GM12892 (cell line): Measurements from ENCODE around the gene RBM45. TPM values are rescaled to one million over a fixed set of nuclear protein-coding genes. Genes with fewer than 3 reads are reported as not detected.

ENCODE experiments used
- DNase-seq: peaks from one replicate; pipeline ENCODE4 v3.0.0; 2011; ENCODE audit not compliant: insufficient read length
- FAIRE-seq: peaks from 2 replicates; lab custom pipeline; 2011; peaks lifted over from hg19 to GRCh38; lab: Jason Lieb, UNC
- POLR2A ChIP-seq: IDR thresholded peaks from 2 replicates; pipeline ENCODE4 v1.6.1; 2011; ENCODE audit warnings: low read depth, low read length, control low read depth
- POLR2AphosphoS5 ChIP-seq: IDR thresholded peaks from 2 replicates; pipeline ENCODE4 v1.6.1; 2011; ENCODE audit warnings: low read depth, low read length, control low read depth
- TAF1 ChIP-seq: IDR thresholded peaks from 2 replicates; pipeline ENCODE4 v1.6.1; 2011; ENCODE audit warnings: low read depth, mild to moderate bottlenecking, control low read depth, low read length, borderline replicate concordance
- polyA plus RNA-seq: library from polyadenylated mRNA; unstranded; fragments of >200 nt; gene quantifications from one replicate; pipeline ENCODE4 v1.2.1, GENCODE V29; 2012; ENCODE audit warnings: missing spikeins, inconsistent platforms; ENCODE audit not compliant: missing spikeins

The RBM45 gene
- 12.2 TPM for polyA plus RNA-seq

DNA sequence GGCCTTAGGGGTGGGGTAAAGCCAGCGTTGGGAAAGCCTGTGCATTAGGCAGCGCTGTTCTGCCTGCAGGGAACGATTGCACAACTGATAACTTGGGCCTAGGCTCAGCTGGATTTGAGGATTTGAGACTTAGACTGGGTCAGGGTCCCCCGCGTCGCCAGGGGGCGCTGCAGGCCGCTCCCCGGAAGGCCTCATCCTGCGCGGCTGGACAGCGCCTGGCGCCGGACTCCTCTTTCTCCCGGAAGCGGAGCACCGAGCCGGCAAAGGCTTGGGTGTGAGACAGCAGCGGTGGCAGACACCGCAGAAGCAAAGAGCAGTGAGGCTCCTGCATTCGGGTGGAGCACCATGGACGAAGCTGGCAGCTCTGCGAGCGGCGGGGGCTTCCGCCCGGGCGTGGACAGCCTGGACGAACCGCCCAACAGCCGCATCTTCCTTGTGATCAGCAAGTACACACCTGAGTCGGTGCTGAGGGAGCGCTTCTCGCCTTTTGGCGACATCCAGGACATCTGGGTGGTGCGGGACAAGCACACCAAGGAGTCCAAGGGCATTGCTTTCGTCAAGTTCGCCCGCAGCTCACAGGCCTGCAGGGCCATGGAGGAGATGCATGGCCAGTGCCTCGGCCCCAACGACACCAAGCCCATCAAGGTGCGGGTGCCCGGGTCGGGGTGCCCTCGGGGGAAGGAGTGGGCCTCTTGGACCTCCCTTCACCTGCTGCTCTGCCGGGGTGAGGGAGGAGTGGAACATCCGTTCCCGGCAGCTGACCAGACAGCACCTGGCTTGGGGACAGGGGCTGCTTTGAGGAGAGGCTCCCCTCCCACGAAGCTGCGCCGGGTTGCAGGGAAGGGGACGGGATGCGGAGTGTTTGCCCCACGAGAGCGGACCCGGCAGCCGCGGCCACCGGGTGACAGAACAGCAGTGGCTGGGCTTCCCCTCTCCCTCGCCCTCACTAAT is at the start of gene RBM45:
RBM45 (plus strand) TSS at position 236 of the 951 bp plus-strand sequence; CDS start at position 346, 110 bp downstream.
- peak; percentile 90 for TF ChIP-seq TAF1
- peak; percentile 89 for TF ChIP-seq POLR2AphosphoS5
- peak; percentile 95 for TF ChIP-seq POLR2A
- DNase-seq (peak; percentile 69), FAIRE-seq (peak; percentile 97)

GRCh38 chr2:178066324-178066723 is 45.9 kb upstream of the RBM45 start:
- no peak for TF ChIP-seq POLR2AphosphoS5
- TF ChIP-seq POLR2A: no peak
- TF ChIP-seq TAF1: no peak
- FAIRE-seq (no peak), DNase-seq (no peak)

GRCh38 chr2:178066890-178067669 is 45.2 kb upstream of the RBM45 start:
- FAIRE-seq: no peak
- no peak for DNase-seq

DNA sequence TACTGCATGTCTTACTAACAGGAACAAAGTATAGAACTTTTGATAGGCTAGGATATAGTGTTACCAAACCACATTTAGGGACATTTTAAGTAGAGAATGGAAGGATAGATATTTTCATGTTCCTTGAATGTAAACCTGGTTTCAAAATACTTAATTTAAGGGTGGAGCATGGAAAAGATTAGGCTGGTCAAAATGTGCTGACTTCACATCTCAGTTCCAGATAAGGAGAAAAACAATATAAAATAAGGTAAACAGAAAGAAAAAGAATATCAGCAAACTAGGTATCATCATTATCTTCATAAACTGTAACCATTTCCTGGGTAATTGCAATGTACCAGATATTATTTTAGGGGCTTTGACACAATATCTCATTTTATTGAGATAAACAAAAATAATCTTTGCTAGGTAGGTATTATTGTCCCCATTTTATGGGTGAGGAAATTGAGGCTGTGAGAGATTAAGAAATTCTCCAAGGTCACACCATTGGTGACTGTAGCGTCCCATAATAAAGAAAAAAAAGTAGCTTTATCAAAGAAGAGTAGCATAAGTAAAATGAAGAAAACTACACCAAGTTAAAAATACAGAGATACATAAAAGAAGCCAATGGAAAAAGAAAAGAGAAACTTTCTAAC is 43.3 kb upstream of the RBM45 start:
- no peak for FAIRE-seq
- TF ChIP-seq TAF1 (no peak), POLR2AphosphoS5 (no peak), POLR2A (no peak)

More at GRCh38 chr2:178066890-178067669, 45.2 kb upstream of the RBM45 start:
- TF ChIP-seq POLR2A (no peak), TAF1 (no peak), POLR2AphosphoS5 (no peak)

GRCh38 chr2:178069551-178069950 is 42.7 kb upstream of the RBM45 start:
- FAIRE-seq (no peak), DNase-seq (no peak)
- no peak for TF ChIP-seq POLR2A
- TF ChIP-seq TAF1: no peak
- no peak for TF ChIP-seq POLR2AphosphoS5

More for the DNA sequence above, 43.3 kb upstream of the RBM45 start:
- DNase-seq: no peak

- no peak for FAIRE-seq
- no peak for DNase-seq
- TF ChIP-seq POLR2A (no peak), POLR2AphosphoS5 (no peak), TAF1 (no peak)
Measured at GRCh38 chr2:178070824-178071223, 41.4 kb upstream of the RBM45 start.

DNA sequence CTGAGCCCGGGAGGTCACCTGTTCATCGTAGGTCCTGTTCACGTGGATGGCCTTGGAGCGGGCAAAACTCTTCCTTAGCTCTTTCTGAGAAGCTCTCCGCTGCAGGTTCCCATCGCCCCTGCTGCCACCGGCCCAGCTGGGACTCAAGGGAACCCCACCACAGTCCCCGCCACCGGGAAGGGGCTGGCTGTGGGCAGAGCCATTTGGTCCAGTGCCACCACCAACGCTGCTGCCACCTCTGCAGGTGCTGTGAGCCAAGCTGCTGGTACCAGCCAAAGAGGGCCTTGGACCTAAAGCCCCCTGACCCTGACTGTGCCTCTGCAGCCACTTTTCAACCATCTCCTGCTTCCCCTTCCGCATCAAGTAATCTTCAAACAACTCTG is 40.2 kb upstream of the RBM45 start:
- DNase-seq (no peak), FAIRE-seq (no peak)
- TF ChIP-seq POLR2A (no peak), POLR2AphosphoS5 (no peak), TAF1 (no peak)

- FAIRE-seq (no peak), DNase-seq (peak; percentile 8)
- TF ChIP-seq POLR2A (no peak), TAF1 (no peak), POLR2AphosphoS5 (no peak)
Measured at GRCh38 chr2:178072383-178073301, 39.6 kb upstream of the RBM45 start, which contains the start of gene PDE11A. TSS of gene PDE11A (minus strand) at chr2:178072777. CDS start at chr2:178072437, 340 bp downstream.

GRCh38 chr2:178074123-178075005 is 37.9 kb upstream of the RBM45 start:
- TF ChIP-seq TAF1 (no peak), POLR2AphosphoS5 (no peak), POLR2A (no peak)
- FAIRE-seq (no peak), DNase-seq (no peak)
